HEK293 (cell line): ENCODE results near the gene SUPT5H.

Source experiments
- CTCF ChIA-PET: fragments of 350-600 bp; formaldehyde crosslinking; extraction: SDS; loops from one replicate; lab custom pipeline; 2021; ENCODE audit warnings: antibody characterized with exemption; lab: Yijun Ruan, JAX
- POLR2A ChIA-PET: fragments of 300-600 bp; formaldehyde crosslinking; extraction: SDS; loops from one replicate; lab custom pipeline; 2020; ENCODE audit warnings: antibody characterized with exemption, inconsistent platforms; lab: Yijun Ruan, JAX
- H3K27ac ChIP-seq: fragments of 200-500 bp; sonication (Bioruptor generic); 2 replicates; pipeline ENCODE4 v1.5.1; 2014; ENCODE audit warnings: low read depth, low read length, control low read depth, inconsistent platforms; ENCODE audit errors: extremely low read depth
- H3K36me3 ChIP-seq, 2 experiments: fragments of 200-500 bp in 1 of 2; sonication (Bioruptor generic) in 1 of 2; 1 replicate in 1 of 2; 2 replicates in 1 of 2; pipeline ENCODE4 v1.5.1; 2014 to 2017; ENCODE audit warnings: inconsistent platforms in 2 of 2, low read length in 2 of 2; ENCODE audit not compliant: control insufficient read depth in 2 of 2, insufficient read depth in 1 of 2
- H3K4me1 ChIP-seq: fragments of 200-500 bp; sonication (Bioruptor generic); 2 replicates; pipeline ENCODE4 v1.5.1; 2014; ENCODE audit warnings: mild to moderate bottlenecking, low read length, inconsistent platforms; ENCODE audit not compliant: control insufficient read depth, insufficient read depth
- H3K4me3 ChIP-seq: 2 replicates; pipeline ENCODE4 v1.5.1; 2011; ENCODE audit warnings: low read depth, mild to moderate bottlenecking, control low read depth, low read length, moderate library complexity
- H3K9me3 ChIP-seq: fragments of 200-500 bp; sonication (Bioruptor generic); 2 replicates; pipeline ENCODE4 v1.5.1; 2014; ENCODE audit warnings: low read depth, low read length, inconsistent platforms; ENCODE audit not compliant: control insufficient read depth, insufficient read depth
- BCL11A ChIP-seq: fragments of 450-650 bp; formaldehyde crosslinking; IDR thresholded peaks from 2 replicates; pipeline ENCODE4 v1.5.1; 2016; ENCODE audit warnings: low read depth, missing biosample characterization, missing genetic modification characterization
- GLI2 ChIP-seq: fragments of 450-650 bp; formaldehyde crosslinking; IDR thresholded peaks from 2 replicates; pipeline ENCODE4; 2017; ENCODE audit warnings: missing biosample characterization, missing genetic modification characterization, low read depth, borderline replicate concordance
- SCRT1 ChIP-seq: fragments of 450-650 bp; formaldehyde crosslinking; IDR thresholded peaks from 2 replicates; pipeline ENCODE4 v1.5.1; 2016; ENCODE audit warnings: missing biosample characterization, missing genetic modification characterization, borderline replicate concordance
- SETDB1 ChIP-seq: IDR thresholded peaks from one replicate; pipeline ENCODE4 v1.6.1; 2017; ENCODE audit warnings: mild to moderate bottlenecking, low read length, moderate library complexity, mixed read lengths; ENCODE audit not compliant: insufficient read length
- TCF7L2 ChIP-seq: IDR thresholded peaks from 2 replicates; pipeline ENCODE4 v1.6.1; 2011; ENCODE audit warnings: low read depth, mild to moderate bottlenecking, inconsistent platforms, low read length, moderate library complexity, borderline replicate concordance
- YY1 ChIP-seq: fragments of 450-650 bp; formaldehyde crosslinking; IDR thresholded peaks from 2 replicates; pipeline ENCODE4 v1.5.1; 2018; ENCODE audit warnings: missing biosample characterization, missing genetic modification characterization
- ZFP3 ChIP-seq: fragments of 450-650 bp; formaldehyde crosslinking; IDR thresholded peaks from 2 replicates; pipeline ENCODE4 v1.5.1; 2016; ENCODE audit warnings: low read depth, missing biosample characterization, missing genetic modification characterization
- ZFP41 ChIP-seq: fragments of 450-650 bp; formaldehyde crosslinking; IDR thresholded peaks from 2 replicates; pipeline ENCODE4 v1.5.1; 2016; ENCODE audit warnings: missing biosample characterization, missing genetic modification characterization, borderline replicate concordance
- ZNF121 ChIP-seq: fragments of 450-650 bp; formaldehyde crosslinking; IDR thresholded peaks from 2 replicates; pipeline ENCODE4 v1.5.1; 2016; ENCODE audit warnings: missing biosample characterization, missing genetic modification characterization
- ZNF133 ChIP-seq: fragments of 450-650 bp; formaldehyde crosslinking; IDR thresholded peaks from 2 replicates; pipeline ENCODE4 v1.5.1; 2016; ENCODE audit warnings: missing biosample characterization, missing genetic modification characterization
- ZNF148 ChIP-seq: fragments of 450-650 bp; formaldehyde crosslinking; IDR thresholded peaks from 2 replicates; pipeline ENCODE4 v1.5.0; 2017; ENCODE audit warnings: missing biosample characterization, missing genetic modification characterization, borderline replicate concordance
- ZNF169 ChIP-seq: fragments of 450-650 bp; formaldehyde crosslinking; IDR thresholded peaks from 2 replicates; pipeline ENCODE4 v1.5.1; 2016; ENCODE audit warnings: missing biosample characterization, missing genetic modification characterization
- ZNF23 ChIP-seq: fragments of 450-650 bp; formaldehyde crosslinking; IDR thresholded peaks from 2 replicates; pipeline ENCODE4 v1.5.1; 2016; ENCODE audit warnings: missing biosample characterization, missing genetic modification characterization, borderline replicate concordance
- ZNF24 ChIP-seq: fragments of 450-650 bp; formaldehyde crosslinking; IDR thresholded peaks from 2 replicates; pipeline ENCODE4 v1.5.1; 2016; ENCODE audit warnings: missing biosample characterization, missing genetic modification characterization
- ZNF274 ChIP-seq, 2 experiments: fragments of 200-500 bp in 1 of 2; fragments of 450-650 bp in 1 of 2; sonication (Bioruptor generic) in 1 of 2; formaldehyde crosslinking in 1 of 2; IDR thresholded peaks; 2 replicates each; pipeline versions ENCODE4 v1.5.1 to v1.6.1; 2014 to 2016; ENCODE audit warnings: borderline replicate concordance in 1 of 2, inconsistent platforms in 1 of 2, low read length in 1 of 2, missing biosample characterization in 1 of 2, missing genetic modification characterization in 1 of 2
- ZNF280D ChIP-seq: fragments of 450-650 bp; formaldehyde crosslinking; IDR thresholded peaks from 2 replicates; pipeline ENCODE4 v1.5.1; 2016; ENCODE audit warnings: missing biosample characterization, missing genetic modification characterization
- ZNF311 ChIP-seq: fragments of 450-650 bp; formaldehyde crosslinking; IDR thresholded peaks from 2 replicates; pipeline ENCODE4 v1.5.1; 2017; ENCODE audit warnings: missing biosample characterization, missing genetic modification characterization, borderline replicate concordance
- ZNF423 ChIP-seq: fragments of 450-650 bp; formaldehyde crosslinking; IDR thresholded peaks from 2 replicates; pipeline ENCODE4 v1.5.1; 2016; ENCODE audit warnings: missing biosample characterization, missing genetic modification characterization
- ZNF621 ChIP-seq: fragments of 450-650 bp; formaldehyde crosslinking; IDR thresholded peaks from 2 replicates; pipeline ENCODE4 v1.5.1; 2017; ENCODE audit warnings: missing biosample characterization, missing genetic modification characterization
- ZNF623 ChIP-seq: fragments of 450-650 bp; formaldehyde crosslinking; IDR thresholded peaks from 2 replicates; pipeline ENCODE4 v1.5.1; 2016; ENCODE audit warnings: missing biosample characterization, missing genetic modification characterization
- ZNF664 ChIP-seq: fragments of 450-650 bp; formaldehyde crosslinking; IDR thresholded peaks from 2 replicates; pipeline ENCODE4 v1.5.1; 2016; ENCODE audit warnings: missing biosample characterization, missing genetic modification characterization
- ZNF792 ChIP-seq: fragments of 450-650 bp; formaldehyde crosslinking; IDR thresholded peaks from 2 replicates; pipeline ENCODE4 v1.5.1; 2016; ENCODE audit warnings: missing biosample characterization, missing genetic modification characterization
- ZNF837 ChIP-seq: fragments of 450-650 bp; formaldehyde crosslinking; IDR thresholded peaks from 2 replicates; pipeline ENCODE4 v1.5.1; 2016; ENCODE audit warnings: missing biosample characterization, missing genetic modification characterization
- ZSCAN4 ChIP-seq: fragments of 450-650 bp; formaldehyde crosslinking; IDR thresholded peaks from 2 replicates; pipeline ENCODE4 v1.5.1; 2017; ENCODE audit warnings: missing biosample characterization, missing genetic modification characterization
- TF ChIP-seq, protein P1 (sequence below): fragments of 450-650 bp; formaldehyde crosslinking; IDR thresholded peaks from 2 replicates; pipeline ENCODE4 v1.5.1; 2016; ENCODE audit warnings: missing biosample characterization, missing genetic modification characterization
- TF ChIP-seq, protein P2 (sequence below): fragments of 450-650 bp; formaldehyde crosslinking; optimal IDR thresholded peaks from 2 replicates; pipeline ENCODE3; 2016; ENCODE audit warnings: missing biosample characterization, mild to moderate bottlenecking, missing genetic modification characterization

SUPT5H gene

GRCh38 chr19:39402346-39403300, 42.8 kb upstream of the SUPT5H start:
- Histone ChIP-seq H3K9me3 (no peaks in the 10 kb centered on the region), H3K4me1 (peaks cover 34% of the 10 kb centered on the region), H3K36me3 (peaks cover 4 to 9% of the 10 kb centered on the region in 2 experiments), H3K27ac (peak overlapping the region; percentile 93), H3K4me3 (peak overlapping the region; percentile 34)
- ChIA-PET POLR2A (interaction anchor here (0.6 to 11.2 kb wide), 7 partner anchors 9 to 1040 kb away, joined by 3 to 175 read pairs (median 5); partner anchors contain the start of genes MED29, PAF1, PLEKHG2 and RPS16), CTCF (interaction anchor here (0.9 to 3.7 kb wide), 5 partner anchors 9 to 12 kb away, joined by 3 to 63 read pairs (median 10); partner anchors contain the start of genes MED29, PAF1 and PLEKHG2)
- TF ChIP-seq SETDB1 (no peak), ZFP3 (no peak), ZNF664 (tag by site-specific recombination) (peak; percentile 62), TCF7L2 (no peak), ZNF423 (tag by site-specific recombination) (0 out of 2 replicates have a peak, but pooled peaks have one; percentile 4), SCRT1 (tag by site-specific recombination) (no peak), ZNF621 (tag by site-specific recombination) (no peak), ZNF169 (tag by site-specific recombination) (0 out of 2 replicates have a peak, but pooled peaks have one; percentile 82), YY1 (tag by site-specific recombination) (no peak; the same call in 1 of the 2 replicates), ZNF792 (tag by site-specific recombination) (peak; percentile 57; the same call in 1 of the 2 replicates), ZNF24 (tag by site-specific recombination) (no peak; the same call in none of the 2 replicates), ZNF121 (no peak; the same call in 1 of the 2 replicates), ZNF311 (tag by site-specific recombination) (no peak), ZNF837 (tag by site-specific recombination) (peak; percentile 65; the same call in 1 of the 2 replicates), ZNF623 (no peak), ZSCAN4 (tag by site-specific recombination) (peak; percentile 58), ZNF148 (no peak), GLI2 (tag by site-specific recombination) (no peak), ZNF274 (IDR thresholded peaks at IDR 0.05; ENCODE audit: low read length) (no peak), ZNF274 (tag by site-specific recombination; IDR thresholded peaks at IDR 0.05; ENCODE audit: borderline replicate concordance) (no peak), BCL11A (tag by site-specific recombination) (peak; percentile 76; the same call in 1 of the 2 replicates), ZNF280D (tag by site-specific recombination) (peak; percentile 9; the same call in 1 of the 2 replicates), ZNF23 (tag by site-specific recombination) (no peak; the same call in 1 of the 2 replicates), ZNF133 (tag by site-specific recombination) (no peak), ZFP41 (tag by site-specific recombination) (no peak)
- TF ChIP-seq, protein P1, sequence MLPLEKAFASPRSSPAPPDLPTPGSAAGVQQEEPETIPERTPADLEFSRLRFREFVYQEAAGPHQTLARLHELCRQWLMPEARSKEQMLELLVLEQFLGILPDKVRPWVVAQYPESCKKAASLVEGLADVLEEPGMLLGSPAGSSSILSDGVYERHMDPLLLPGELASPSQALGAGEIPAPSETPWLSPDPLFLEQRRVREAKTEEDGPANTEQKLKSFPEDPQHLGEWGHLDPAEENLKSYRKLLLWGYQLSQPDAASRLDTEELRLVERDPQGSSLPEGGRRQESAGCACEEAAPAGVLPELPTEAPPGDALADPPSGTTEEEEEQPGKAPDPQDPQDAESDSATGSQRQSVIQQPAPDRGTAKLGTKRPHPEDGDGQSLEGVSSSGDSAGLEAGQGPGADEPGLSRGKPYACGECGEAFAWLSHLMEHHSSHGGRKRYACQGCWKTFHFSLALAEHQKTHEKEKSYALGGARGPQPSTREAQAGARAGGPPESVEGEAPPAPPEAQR (tag by site-specific recombination), result no peak
- TF ChIP-seq, protein P2, sequence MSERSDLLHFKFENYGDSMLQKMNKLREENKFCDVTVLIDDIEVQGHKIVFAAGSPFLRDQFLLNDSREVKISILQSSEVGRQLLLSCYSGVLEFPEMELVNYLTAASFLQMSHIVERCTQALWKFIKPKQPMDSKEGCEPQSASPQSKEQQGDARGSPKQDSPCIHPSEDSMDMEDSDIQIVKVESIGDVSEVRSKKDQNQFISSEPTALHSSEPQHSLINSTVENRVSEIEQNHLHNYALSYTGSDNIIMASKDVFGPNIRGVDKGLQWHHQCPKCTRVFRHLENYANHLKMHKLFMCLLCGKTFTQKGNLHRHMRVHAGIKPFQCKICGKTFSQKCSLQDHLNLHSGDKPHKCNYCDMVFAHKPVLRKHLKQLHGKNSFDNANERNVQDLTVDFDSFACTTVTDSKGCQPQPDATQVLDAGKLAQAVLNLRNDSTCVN (tag by site-specific recombination), result peak; percentile 100
